Erythroblast (primary cell): ENCODE data around the gene PAQR8.
"Not testable (repeated sequence)": the region's sequence is repeated elsewhere in the genome, so short reads cannot be mapped to it uniquely, and the experiment has no call there.

ENCODE experiments used
- GATA1 ChIP-seq: IDR thresholded peaks from 2 replicates; pipeline ENCODE4 v1.6.1; 2011; ENCODE audit warnings: low read depth, mild to moderate bottlenecking, control low read depth, low read length, moderate library complexity
- POLR2A ChIP-seq: IDR thresholded peaks from 2 replicates; pipeline ENCODE4 v1.6.1; 2011; ENCODE audit warnings: mild to moderate bottlenecking, low read length

- not testable (repeated sequence) for TF ChIP-seq POLR2A, GATA1
Measured at GRCh38 chr6:52433294-52433693, 71.3 kb downstream of the PAQR8 start.
